AG09309 (cell line): Measurements from ENCODE around the gene OVOL1.
"Not testable (repeated sequence)": the region's sequence is repeated elsewhere in the genome, so short reads cannot be mapped to it uniquely, and the experiment has no call there.

ENCODE experiments used
- DNase-seq: peaks from one replicate; pipeline ENCODE4 v3.0.0-alpha.2; 2010; ENCODE audit warnings: low read depth
- H3K4me3 ChIP-seq: 2 replicates; pipeline ENCODE4 v1.5.1; 2011; ENCODE audit warnings: mild to moderate bottlenecking, low read depth, low read length, moderate library complexity; ENCODE audit not compliant: control insufficient read depth
- TF ChIP-seq, protein P1 (sequence below): IDR thresholded peaks from 2 replicates; pipeline ENCODE4 v1.5.1; 2011; ENCODE audit warnings: mild to moderate bottlenecking, low read depth, low read length, inconsistent platforms; ENCODE audit not compliant: insufficient read depth, control insufficient read depth; ENCODE audit errors: missing control alignments

The OVOL1 gene

DNA sequence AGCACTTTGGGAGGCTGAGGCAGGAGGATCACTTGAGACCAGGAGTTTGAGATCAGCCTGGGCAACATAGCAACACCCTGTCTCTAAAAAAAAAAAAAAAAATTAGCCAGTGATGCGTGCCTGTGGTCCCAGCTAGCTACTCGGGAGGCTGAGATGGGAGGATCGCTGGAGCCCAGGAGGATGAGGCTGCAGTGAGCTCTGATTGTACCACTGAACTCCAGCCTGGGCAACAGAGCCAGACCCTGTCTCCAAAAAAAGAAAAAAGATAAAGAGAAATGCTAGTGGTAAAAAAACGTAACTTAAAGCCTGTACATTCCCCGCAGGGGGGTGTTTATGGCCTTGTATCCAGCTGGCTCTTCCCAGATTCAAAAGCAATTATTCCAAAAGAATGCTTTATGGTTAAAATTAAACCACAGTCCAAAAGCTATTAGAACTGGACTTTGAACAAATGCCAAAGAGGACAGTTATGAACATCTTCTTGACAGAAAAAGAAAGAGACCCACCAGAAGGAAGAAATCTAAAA lies 30.5 kb downstream of the OVOL1 start:
- TF ChIP-seq, protein P1, sequence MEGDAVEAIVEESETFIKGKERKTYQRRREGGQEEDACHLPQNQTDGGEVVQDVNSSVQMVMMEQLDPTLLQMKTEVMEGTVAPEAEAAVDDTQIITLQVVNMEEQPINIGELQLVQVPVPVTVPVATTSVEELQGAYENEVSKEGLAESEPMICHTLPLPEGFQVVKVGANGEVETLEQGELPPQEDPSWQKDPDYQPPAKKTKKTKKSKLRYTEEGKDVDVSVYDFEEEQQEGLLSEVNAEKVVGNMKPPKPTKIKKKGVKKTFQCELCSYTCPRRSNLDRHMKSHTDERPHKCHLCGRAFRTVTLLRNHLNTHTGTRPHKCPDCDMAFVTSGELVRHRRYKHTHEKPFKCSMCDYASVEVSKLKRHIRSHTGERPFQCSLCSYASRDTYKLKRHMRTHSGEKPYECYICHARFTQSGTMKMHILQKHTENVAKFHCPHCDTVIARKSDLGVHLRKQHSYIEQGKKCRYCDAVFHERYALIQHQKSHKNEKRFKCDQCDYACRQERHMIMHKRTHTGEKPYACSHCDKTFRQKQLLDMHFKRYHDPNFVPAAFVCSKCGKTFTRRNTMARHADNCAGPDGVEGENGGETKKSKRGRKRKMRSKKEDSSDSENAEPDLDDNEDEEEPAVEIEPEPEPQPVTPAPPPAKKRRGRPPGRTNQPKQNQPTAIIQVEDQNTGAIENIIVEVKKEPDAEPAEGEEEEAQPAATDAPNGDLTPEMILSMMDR = no peak
- H3K4me3 ChIP-seq = peak overlapping the region; percentile 55

DNA sequence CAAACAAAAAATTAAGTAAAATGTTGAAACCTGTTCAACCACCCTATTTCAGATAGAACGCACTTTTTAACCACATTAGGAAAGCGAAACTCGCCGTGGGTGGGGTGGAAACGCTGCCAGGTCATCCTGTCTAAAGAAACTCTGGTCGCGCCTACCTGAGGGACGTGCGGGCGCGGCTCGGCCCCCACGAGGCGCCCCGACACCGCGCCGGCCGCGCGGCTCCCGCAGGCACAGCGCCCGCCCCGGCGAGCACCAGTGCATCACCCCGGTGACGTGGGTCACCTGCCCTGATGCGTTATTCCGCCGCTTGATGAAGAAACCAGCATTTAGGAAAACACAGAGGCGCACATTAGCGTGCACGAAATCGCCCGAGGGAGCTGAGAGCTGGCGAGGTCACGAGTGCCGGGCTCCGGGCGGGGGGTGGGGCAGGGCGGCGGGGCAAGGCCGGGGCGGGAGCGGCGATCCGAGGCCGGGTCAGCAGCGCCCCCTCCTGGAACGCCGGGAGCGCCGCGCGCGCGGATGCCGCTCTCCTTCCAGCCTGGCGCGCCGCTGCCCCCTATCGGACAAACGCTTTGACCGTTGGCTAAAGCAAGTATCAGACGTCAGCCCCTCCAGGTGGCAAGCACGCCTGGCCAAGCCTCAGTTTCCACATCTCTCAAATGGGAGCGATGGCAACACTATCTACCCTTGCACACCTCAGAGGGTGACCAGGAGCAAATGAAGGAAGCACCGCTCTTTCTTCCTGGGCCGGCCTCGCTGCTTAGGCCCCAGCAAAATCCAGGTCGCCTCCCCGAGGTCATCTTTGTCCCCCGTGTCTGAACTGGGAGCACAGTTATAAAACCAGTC lies 31.2 kb downstream of the OVOL1 start:
- TF ChIP-seq, protein P1 = peak; percentile 95
- peak overlapping the region; percentile 55 for H3K4me3 ChIP-seq
- DNase-seq = peak; percentile 27

More for the DNA sequence above, 30.5 kb downstream of the OVOL1 start:
- no peak for DNase-seq

DNA sequence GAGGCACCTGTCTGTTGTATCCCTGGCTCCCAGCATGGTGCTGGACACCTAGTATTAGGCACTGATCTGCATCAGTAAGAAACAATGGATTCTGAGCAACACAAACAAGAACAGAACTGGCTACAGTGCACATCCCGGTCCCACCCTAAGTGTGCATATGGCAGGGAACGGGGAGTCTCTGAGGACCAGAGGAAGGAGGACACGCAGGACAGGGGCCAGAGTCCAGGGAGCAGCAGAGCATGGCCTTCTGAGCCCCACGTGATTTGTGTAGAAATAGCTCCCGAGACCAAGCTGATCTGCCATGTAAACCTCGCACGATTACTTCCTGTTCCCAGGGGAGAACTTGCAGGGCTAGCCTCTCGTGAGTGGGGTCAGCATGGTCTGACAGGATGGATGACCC lies 34.2 kb downstream of the OVOL1 start:
- no peak for DNase-seq
- H3K4me3 ChIP-seq = no peak overlapping the region
- TF ChIP-seq, protein P1 = no peak

DNA sequence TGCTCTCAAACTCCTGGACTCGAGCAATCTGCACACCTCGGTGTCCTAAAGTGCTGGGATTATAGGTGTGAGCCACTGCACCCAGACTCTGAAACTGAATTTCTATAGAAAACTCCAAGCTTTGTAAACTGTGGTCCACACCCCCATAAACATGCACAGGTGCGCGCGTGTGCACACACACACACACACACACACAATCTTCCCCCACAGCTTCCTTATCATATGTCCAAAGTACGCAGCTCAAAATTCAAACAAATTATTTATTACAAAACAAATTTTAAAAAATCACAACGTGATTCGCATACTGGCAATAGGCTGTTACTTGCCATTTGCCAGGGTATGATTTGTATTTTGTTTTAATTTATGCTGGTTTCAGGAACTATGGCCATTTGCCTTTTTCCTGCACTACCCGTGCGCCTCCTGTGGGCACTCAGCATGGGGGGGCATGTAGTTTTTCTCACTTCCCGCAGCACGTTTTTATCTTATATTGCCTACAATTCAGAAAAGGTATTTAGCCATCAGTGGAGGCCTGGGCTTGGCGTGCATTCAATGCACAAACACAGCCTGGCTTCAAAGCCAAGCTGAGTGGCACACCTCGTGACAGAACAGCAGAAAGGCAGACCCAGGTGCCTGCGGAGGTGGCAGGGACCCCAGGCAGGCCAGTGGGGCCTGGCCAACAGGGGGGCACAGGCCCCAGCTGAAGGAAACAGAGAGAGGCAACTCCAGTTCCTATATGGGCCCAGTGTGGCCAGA lies 36.1 kb downstream of the OVOL1 start:
- TF ChIP-seq, protein P1 = no peak
- no peak overlapping the region for H3K4me3 ChIP-seq
- no peak for DNase-seq

DNA sequence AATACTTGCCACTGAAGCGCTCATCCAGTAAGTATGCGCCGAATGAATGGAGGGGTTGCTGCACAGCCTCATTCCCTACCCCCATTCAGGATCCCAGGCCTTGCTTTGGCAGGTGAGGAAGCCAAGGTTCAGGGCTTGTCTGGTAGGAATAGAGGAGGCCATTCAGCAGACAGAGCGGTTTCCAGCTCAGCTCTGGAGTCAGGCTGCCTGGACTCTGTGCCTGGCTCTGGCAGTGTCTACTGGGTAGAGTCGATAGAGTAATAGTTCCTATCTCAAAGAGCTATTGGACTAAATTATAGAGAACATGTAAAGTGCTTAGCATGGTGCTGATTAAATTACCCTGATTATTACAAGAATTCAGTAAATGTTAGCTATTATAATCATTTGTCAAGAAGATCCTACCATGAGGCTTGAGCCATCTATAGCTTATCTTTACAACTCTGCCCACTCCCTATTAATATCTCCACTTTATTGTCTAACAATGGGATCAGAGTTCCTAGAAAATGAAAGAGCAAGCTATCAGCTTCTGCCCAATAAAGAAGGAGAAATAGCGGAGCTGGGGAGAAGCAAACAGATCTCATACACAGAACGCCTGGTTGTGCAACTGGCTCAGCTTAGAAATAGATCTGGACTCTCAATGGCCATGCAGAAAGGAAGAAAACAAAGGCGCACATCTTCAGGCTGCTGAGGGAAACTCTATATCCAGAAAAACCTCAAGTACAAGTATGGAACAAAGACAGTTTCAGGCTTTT lies 40.3 kb downstream of the OVOL1 start:
- no peak overlapping the region for H3K4me3 ChIP-seq
- DNase-seq = no peak
- TF ChIP-seq, protein P1 = no peak

DNA sequence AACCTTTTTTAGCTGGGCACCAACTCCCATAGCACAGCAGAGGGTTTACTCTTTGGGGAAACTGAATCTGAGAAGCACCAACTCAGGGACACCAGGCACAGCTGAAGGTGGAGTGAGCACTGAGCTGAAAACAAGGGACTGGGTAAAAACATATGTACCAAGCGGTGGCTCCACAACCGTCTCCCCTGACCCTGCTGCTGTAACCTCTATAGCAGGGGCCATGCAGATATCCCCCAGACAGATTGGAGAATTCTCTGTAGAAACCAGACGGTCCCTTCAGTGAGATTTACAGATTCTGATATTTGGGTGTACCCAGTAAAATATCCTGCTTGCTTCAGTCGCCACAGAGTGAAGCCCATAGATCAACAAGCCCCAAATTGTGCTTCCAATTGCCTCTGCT lies 42.6 kb downstream of the OVOL1 start:
- no peak overlapping the region for H3K4me3 ChIP-seq
- TF ChIP-seq, protein P1 = no peak
- no peak for DNase-seq

DNA sequence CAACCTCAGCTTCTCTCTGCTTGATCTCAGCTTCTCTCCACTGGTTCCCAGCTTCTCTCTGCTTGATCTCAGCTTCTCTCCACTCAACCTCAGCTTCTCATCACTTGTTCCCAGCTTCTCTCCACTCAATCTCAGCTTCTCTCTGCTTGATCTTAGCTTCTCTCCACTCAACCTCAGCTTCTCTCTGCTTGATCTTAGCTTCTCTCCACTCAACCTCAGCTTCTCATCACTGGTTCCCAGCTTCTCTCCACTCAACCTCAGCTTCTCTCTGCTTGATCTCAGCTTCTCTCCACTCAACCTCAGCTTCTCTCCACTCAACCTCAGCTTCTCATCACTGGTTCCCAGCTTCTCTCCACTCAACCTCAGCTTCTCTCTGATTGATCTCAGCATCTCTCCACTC lies 45.4 kb downstream of the OVOL1 start:
- not testable (repeated sequence) for DNase-seq, H3K4me3 ChIP-seq
